ENCODE data around the gene CDC25A.
"Not testable (repeated sequence)": the region's sequence is repeated elsewhere in the genome, so short reads cannot be mapped to it uniquely, and the experiment has no call there.

The CDC25A gene
- long read RNA-seq, donor 1, partial matches to known transcripts: 0 of 1 reads
- long read RNA-seq, donor 1, other reads (novel, unspliced or antisense): 0 of 1 reads
- long read RNA-seq, donor 2: 0 reads
- long read RNA-seq, donor 3, partial matches to known transcripts: 0 of 1 reads
- long read RNA-seq, donor 3, other reads (novel, unspliced or antisense): 0 of 1 reads
- long read RNA-seq, donor 4: 0 reads
- long read RNA-seq, donor 5, partial matches to known transcripts: 7 of 8 reads
- long read RNA-seq, donor 5, other reads (novel, unspliced or antisense): 0 of 8 reads
- long read RNA-seq, donor 6: 0 reads
- long read RNA-seq, donor 7, partial matches to known transcripts: 0 of 1 reads
- long read RNA-seq, donor 7, other reads (novel, unspliced or antisense): 0 of 1 reads
- long read RNA-seq, donor 8, partial matches to known transcripts: 0 of 1 reads
- long read RNA-seq, donor 8, other reads (novel, unspliced or antisense): 0 of 1 reads

DNA sequence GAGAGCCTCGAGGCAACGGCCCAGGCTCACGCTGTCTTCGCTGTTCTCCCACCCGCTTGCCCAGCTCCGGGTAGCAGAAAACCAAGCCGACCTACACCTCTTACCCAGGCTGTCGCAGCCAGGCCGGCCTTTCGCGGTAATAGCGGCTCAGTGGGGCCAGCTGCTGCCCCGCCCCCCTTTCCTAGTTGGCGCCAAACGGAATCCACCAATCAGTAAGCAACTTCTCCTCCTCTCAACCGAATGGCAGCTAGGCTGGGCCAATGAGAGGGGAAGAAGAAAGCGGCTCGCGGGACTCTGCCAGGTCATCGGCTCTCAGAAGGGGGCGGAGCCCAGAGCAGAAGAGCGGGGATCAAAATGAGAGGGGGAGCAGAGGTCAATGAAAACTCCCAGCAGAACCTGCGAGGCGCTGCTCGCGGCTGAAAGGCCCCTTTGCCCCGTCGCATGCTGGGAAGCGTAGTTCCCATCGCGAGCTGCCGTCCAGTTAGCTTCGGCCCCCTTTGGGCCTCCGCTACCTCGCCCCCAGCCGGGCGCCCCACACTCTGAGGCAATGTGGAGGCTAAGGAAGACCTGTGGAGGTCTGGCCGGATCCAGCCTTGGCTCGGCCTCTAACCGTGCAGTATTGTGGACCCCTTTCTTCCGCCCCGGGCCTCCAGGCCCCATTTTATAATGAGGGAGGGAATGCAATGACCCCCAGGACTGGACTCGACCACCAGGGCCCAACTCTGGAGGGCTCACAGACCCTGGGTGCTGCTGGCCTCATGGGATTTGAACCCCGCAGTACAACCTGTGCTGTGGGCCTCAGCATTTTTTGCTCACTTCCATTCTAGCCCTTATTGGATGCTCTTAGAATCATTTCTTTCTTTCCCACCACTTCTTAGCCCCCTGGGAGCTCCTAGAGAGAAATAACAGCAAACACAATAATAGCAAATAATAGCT lies at the start of gene CDC25A:
TSS of gene CDC25A (minus strand) at position 152 of the 936 bp plus-strand sequence. CDS start 470 bp downstream, outside the sequence.
- peak; percentile 97 for DNase-seq

GRCh38 chr3:48236531-48236930 lies 48.3 kb upstream of the CDC25A start:
- DNase-seq: no peak

GRCh38 chr3:48233542-48233941 lies 45.3 kb upstream of the CDC25A start:
- DNase-seq: no peak

DNA sequence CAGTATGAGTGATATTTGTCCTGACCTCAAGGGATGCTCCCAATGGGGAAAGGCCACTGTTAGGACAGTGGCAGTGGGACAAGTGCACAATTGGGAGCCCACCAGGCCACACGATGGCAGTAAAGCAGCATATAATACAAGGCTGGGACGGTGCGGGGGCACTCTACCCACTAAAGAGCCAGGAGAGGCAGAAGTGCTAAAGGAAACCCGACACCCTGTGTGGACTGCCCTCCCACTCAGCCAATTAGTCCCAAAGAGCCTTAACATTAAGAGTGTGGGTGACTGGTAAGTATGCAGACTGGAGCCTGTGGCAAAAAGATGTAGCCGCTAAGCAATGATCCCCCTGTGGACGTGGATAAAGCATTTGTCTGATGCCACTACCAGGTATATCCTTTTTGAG lies 44.5 kb upstream of the CDC25A start:
- peak; percentile 44 for DNase-seq

DNA sequence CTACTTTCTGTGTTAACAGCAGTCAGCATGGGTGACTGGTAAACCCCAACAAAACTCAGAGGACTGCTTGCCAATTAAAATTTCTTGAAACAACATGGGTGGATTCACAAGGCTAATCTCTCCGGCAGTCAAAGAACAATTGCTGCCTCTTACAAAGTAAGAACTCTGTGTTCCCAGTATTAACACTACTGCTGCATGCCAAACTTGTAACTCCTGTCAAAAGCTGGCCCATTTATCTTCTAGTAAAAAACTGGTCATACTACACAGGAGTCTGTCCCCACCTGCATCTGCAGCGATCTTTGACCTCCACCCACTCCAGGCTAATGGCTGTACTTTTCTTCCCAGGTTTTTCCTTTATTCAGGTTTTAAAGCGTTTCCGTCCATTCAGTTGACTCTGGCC lies 44.0 kb upstream of the CDC25A start:
- DNase-seq: no peak

- DNase-seq: no peak
Measured at GRCh38 chr3:48226939-48227338, 38.7 kb upstream of the CDC25A start.

DNA sequence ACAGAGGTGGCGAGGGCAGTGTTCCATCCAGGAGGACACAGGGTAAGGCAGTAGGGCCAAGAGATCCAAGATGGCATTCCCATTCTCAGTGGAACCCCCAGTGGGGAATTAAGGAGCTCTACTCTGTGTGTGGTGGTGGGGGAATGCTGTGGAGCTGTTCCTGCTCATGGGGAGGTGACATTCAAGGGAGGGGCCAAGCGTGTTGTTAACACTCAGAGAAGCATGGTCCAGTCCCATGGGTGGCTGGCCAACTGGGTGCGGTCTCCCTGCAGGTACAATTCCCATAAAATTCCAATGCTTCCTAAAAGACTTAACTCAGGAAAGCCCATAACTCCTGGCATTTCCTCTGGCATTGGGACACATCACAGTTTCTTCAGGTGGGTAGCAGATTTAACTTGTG lies 37.4 kb upstream of the CDC25A start:
- DNase-seq: no peak

- DNase-seq: no peak
Measured at GRCh38 chr3:48222616-48223513, 34.6 kb upstream of the CDC25A start, which contains the start of gene CAMP. CAMP (plus strand) TSS chr3:48223495; CDS start chr3:48223512, 17 bp downstream.

GRCh38 chr3:48220746-48221145 lies 32.5 kb upstream of the CDC25A start:
- no peak for DNase-seq

DNA sequence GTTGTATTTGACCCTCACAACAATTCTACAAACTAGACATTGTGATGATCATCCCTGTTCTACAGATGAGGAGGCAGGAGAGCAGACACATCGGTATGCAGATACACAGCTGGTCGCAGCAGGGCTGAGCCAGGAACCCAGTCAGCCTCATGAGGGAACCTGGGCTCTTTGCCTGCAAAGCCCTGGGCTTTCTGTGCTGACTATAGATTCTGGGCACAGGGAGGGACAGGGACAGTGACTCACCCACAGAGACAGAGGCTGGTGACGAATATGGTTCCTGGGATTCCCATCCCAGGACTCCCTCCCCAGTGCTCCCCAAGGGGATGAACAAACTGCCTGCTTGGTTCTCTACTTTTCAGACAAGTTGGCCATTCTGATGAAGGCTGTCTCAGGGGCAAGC lies 31.3 kb upstream of the CDC25A start:
- no peak for DNase-seq

GRCh38 chr3:48218537-48218936 lies 30.3 kb upstream of the CDC25A start:
- no peak for DNase-seq

DNA sequence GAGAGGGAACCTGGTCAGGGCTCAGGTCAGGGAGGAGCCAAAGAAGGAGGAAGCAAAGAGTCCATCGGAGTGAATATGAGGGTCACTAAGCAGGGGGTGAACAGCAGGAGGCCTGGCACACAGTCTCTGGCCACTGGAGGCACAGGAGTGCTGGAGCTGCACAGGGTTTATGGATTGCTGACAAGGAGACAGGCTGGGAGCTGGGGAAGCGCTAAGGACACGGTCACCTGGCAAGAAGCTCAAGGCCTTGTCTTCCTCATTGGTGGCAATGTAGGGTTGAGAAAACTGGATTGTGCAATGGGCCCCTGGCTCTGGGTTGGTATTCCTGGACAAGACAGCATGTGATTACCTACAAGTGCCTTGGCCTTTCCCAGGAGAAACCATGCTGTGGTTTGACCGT lies 29.2 kb upstream of the CDC25A start:
- DNase-seq: no peak

GRCh38 chr3:48215876-48216275 lies 27.7 kb upstream of the CDC25A start:
- DNase-seq: no peak

DNA sequence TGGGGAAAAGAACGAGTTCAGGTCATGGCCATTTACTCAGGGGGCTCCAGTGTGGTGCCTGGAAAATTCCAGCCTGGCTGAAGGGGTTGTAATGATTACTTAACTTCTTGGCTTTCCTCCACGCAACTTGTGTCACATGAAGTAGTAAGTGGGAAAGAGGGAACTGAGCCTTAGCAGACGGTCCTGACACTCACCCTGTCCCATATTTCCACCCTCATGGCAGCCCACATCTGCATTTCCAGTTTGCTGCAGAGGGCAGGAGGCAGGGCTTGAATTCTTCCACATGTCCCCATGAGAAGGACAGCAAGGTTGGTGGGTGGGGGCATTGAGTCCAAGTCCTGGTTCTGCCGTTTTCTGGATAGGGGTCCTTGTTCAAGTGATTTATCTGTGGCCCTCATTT lies 27.2 kb upstream of the CDC25A start:
- peak; percentile 13 for DNase-seq

- no peak for DNase-seq
Measured at GRCh38 chr3:48215019-48215418, 26.8 kb upstream of the CDC25A start.

GRCh38 chr3:48214225-48214624 lies 26.0 kb upstream of the CDC25A start:
- DNase-seq: no peak

DNA sequence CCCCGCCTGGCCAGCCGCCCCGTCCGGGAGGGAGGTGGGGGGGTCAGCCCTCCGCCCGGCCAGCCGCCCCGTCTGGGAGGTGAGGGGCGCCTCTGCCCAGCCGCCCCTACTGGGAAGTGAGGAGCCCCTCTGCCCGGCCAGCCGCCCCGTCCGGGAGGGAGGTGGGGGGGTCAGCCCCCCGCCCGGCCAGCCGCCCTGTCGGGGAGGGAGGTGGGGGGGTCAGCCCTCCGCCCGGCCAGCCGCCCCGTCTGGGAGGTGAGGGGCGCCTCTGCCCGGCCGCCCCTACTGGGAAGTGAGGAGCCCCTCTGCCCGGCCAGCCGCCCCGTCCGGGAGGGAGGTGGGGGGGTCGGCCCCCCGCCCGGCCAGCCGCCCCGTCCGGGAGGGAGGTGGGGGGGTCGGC lies 23.6 kb upstream of the CDC25A start:
- DNase-seq: not testable (repeated sequence)

GRCh38 chr3:48210534-48210933 lies 22.3 kb upstream of the CDC25A start:
- DNase-seq: not testable (repeated sequence)

- no peak for DNase-seq
Measured at GRCh38 chr3:48209445-48209844, 21.2 kb upstream of the CDC25A start.

- no peak for DNase-seq
Measured at GRCh38 chr3:48208076-48208475, 19.9 kb upstream of the CDC25A start.

DNA sequence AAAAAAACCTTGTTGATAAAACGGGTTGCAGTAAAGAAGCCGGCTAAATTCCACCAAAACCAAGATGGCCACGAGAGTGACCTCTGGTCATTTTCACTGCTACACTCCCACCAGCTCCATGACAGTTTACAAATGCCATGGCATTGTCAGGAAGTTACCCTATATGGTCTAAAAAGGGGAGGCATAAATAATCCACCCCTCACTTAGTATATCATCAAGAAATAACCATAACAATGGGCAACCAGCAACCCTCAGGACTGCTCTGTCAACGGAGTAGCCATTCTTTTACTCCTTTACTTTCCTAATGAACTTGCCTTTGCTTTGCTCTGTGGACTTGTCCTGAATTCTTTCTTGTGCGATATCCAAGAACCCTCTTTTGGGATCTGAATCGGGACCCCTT lies 14.4 kb upstream of the CDC25A start:
- DNase-seq: no peak

- DNase-seq: no peak
Measured at GRCh38 chr3:48199117-48199516, 10.9 kb upstream of the CDC25A start.
